Stimulated activated CD4-positive, alpha-beta T cell treated with anti-CD3 and anti-CD28 coated beads, Interleukin-4, amount 100 ng/mL, for 48 hours (primary cell): ENCODE measurements around the gene FSTL4.

Experiments
- DNase-seq, 2 donors: peaks; one replicate each; pipeline ENCODE4 v3.0.0-alpha.2; 2020; ENCODE audit warnings: low read depth in 2 of 2

FSTL4 gene

GRCh38 chr5:133610489-133611356, 1.6 kb downstream of the FSTL4 start:
- peak; percentile 22 to 37 for DNase-seq

- DNase-seq: no peak
Measured at GRCh38 chr5:133607451-133607850, 4.9 kb downstream of the FSTL4 start.

GRCh38 chr5:133606835-133607234, 5.5 kb downstream of the FSTL4 start:
- DNase-seq: no peak

GRCh38 chr5:133605323-133605722, 7.0 kb downstream of the FSTL4 start:
- DNase-seq: no peak

- no peak for DNase-seq
Measured at GRCh38 chr5:133603711-133604110, 8.6 kb downstream of the FSTL4 start.

- no peak for DNase-seq
Measured at GRCh38 chr5:133602835-133603380, 9.4 kb downstream of the FSTL4 start.

GRCh38 chr5:133599600-133599999, 12.7 kb downstream of the FSTL4 start:
- DNase-seq: no peak

- DNase-seq: no peak
Measured at GRCh38 chr5:133599044-133599443, 13.3 kb downstream of the FSTL4 start.

GRCh38 chr5:133596049-133596448, 16.3 kb downstream of the FSTL4 start:
- DNase-seq: no peak

GRCh38 chr5:133595465-133595864, 16.9 kb downstream of the FSTL4 start:
- no peak for DNase-seq

GRCh38 chr5:133589286-133589685, 23.1 kb downstream of the FSTL4 start:
- no peak for DNase-seq

GRCh38 chr5:133582971-133583370, 29.4 kb downstream of the FSTL4 start:
- no peak for DNase-seq

GRCh38 chr5:133581918-133582317, 30.4 kb downstream of the FSTL4 start:
- DNase-seq: no peak

- no peak for DNase-seq
Measured at GRCh38 chr5:133581348-133581747, 31.0 kb downstream of the FSTL4 start.

- no peak for DNase-seq
Measured at GRCh38 chr5:133580618-133581017, 31.7 kb downstream of the FSTL4 start.

- no peak for DNase-seq
Measured at GRCh38 chr5:133579766-133580165, 32.6 kb downstream of the FSTL4 start.

GRCh38 chr5:133569347-133569746, 43.0 kb downstream of the FSTL4 start:
- DNase-seq: no peak

- DNase-seq: peak in 1 of 2 donors; percentile 21
Measured at GRCh38 chr5:133565993-133566392, 46.3 kb downstream of the FSTL4 start.

- DNase-seq: no peak
Measured at GRCh38 chr5:133564921-133565565, 47.3 kb downstream of the FSTL4 start.

- no peak for DNase-seq
Measured at GRCh38 chr5:133562554-133562953, 49.8 kb downstream of the FSTL4 start.

- no peak for DNase-seq
Measured at GRCh38 chr5:133559960-133560359, 52.4 kb downstream of the FSTL4 start.

- DNase-seq: no peak
Measured at GRCh38 chr5:133556551-133556950, 55.8 kb downstream of the FSTL4 start.

GRCh38 chr5:133554279-133554678, 58.1 kb downstream of the FSTL4 start:
- DNase-seq: no peak
